Activated CD8-positive, alpha-beta memory T cell treated with anti-CD3 and anti-CD28 coated beads, Interleukin-2, amount 50 U/mL, for 4 hours (primary cell): ENCODE results near the gene MYORG.

Experiments
- DNase-seq: peaks from one replicate; pipeline ENCODE4 v3.0.0-alpha.2; 2020

The MYORG gene

GRCh38 chr9:34376596-34377403 is at the start of gene MYORG:
Gene MYORG, minus strand, starts transcription at chr9:34376898. Its CDS starts 3,955 bp downstream, at chr9:34372943.
- DNase-seq, result peak; percentile 98

- no peak for DNase-seq
Measured at GRCh38 chr9:34419716-34420504, 43.2 kb upstream of the MYORG start.

- no peak for DNase-seq
Measured at GRCh38 chr9:34417734-34418133, 41.0 kb upstream of the MYORG start.

DNA sequence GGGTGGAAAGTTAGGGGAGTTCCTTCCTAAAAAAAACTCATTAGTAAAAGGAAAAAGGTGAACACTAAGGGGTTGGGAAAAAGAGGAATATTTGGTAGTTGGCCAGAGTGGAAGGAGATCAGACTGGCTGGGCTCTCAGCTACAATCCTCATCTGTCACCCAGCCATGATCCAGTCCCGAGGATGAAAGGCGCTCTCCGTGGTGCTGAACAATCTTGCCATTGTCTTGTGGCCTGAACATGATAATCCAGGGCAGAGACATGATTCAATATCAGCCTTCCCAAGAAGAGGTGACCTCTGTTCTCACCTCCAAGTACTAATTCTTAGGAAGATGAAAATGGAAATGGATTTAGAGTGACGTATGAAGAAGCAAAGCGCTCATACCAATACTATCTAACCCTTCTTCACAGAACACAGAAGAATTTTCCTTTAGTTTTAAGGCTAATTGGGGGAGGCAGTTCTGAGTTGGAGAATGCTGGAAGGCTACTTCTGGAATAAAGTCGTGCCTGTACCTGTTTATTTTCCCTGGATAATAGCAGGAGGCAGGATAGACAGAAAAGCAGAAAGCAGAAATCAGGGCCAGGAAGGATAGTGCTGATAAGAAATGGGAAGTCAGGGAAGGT is 36.6 kb upstream of the MYORG start:
- DNase-seq, result no peak

DNA sequence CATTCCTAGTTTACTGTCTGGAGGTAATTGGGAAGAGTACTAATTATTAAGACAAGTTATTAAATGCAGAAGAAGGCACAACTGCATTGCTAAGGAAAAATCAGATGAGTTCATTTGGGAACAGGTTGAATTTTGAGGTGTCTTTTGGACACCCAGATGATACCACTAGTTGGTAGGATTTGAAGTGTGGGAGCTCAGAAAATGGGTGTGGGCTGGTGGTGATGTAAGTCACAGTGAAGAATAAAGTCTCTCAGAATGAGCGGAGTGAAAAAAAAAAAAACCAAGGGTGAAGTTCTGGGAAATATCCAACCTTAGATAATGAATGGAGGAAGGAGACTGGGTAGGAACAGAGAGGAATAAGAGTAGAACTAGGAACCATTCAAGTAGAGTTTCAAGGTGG is 35.6 kb upstream of the MYORG start:
- DNase-seq, result no peak

DNA sequence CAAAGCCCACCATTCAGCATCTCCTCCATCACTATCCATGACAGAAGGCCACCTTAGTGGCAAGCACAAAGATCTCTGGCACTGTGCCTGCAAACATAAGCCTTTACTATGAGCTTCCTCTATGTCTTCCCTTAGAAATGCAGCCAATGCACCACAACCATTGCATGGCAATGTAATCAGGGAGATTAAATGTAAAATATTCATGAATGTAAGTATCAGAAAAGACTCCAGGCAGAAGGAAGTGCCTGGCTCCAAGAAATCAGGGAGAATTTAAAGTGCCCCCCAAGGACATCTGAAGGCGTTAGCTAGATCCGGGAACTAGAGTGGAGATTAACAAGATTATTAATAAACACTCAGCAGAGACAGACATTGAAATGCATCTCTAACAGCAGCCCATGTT is 32.5 kb upstream of the MYORG start:
- DNase-seq, result no peak

DNA sequence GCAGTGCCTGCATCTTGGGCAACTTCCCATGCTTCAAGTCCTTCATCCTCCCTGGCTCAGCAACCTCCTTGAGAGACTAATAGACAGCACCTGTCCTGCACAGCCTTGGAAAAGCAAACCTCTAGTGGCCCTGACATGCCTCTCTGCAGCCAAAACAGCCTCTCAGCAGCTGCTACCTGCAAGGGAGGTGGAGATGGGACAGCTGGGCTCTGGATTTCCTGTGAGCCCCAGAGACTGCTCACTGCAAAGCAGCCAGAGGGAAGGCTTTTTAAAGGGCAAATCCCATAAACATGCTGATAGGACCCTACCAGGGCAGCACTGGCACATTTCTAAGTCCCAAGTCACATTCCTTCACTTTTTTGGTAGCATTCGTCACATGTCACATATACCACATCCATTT is 31.5 kb upstream of the MYORG start:
- no peak for DNase-seq

DNA sequence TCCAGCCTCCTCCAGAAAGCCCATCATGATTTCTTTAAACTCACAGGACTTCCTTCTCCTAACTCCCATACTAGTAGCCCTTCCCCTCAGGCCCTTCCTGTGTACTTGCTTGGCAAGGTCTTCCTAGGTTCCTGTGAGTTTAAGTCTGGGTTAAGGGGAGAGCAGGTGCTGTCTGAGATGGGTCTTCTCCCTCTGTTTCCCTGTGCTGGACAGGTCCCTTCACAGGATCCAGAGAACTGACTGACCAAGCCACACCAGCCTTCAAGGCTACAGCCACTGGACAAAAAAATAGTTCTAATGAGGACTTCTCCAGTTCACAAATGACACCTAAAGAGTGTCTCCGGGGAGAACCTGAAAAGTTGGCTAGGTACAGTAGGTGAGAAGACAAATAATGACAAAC is 29.5 kb upstream of the MYORG start:
- no peak for DNase-seq

DNA sequence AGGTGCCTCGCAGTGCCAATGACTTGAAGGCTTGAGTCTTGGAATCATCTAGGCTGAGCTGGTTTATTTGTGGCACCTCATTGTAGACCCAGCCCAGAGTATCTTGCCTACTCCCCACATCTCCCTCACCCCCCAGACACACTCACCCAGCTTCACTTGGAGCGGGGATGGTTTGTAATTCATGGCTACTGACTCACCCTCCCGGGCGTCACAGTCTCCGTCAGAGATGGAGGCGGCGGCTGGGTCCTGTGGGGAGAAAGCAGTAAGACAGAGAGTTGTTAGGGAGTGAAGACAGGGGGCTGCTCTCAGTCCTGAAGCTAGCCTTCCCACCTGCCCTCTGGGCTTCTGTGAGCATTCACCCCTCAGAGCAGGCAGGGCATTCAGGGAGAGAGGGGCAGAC is 29.0 kb upstream of the MYORG start:
- no peak for DNase-seq

DNA sequence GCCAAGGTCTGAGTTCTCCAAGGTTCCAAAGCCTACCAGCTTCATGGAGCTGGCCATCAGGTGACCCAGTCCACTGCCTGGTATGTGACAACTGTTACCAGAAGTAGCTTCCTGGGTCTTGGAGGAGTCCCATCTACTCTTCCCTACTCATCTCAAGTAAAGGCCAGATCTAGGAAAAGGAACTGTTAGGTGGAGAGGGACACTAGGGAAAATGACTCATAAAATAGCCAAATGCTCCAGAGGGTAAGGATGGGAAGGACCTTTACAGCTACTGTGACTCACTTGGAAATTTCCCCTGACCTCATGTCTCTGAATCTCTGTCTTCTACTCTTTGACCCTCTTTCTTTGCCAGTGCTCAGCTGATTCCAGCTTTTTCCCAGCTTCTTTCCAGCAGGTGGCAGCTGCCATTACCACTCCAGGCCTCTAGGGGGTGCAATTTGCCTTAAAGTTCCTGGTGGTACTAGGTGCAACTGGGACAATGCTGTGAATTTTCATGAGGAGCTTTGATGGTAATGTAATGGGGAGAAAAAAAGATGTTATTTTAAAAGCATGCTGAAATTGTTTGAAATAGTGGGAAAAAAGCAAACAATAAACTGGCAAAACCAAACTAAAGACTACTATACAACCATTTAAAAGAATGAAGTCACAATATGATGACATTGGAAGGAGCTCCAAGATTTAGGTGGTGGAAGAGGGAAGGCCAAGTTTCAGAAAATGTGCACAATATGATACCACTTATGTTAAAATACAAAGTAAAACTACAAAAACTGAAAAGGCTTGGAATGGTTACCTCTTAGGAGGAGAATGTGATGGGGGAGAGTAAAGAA is 27.1 kb upstream of the MYORG start:
- DNase-seq, result peak; percentile 59

DNA sequence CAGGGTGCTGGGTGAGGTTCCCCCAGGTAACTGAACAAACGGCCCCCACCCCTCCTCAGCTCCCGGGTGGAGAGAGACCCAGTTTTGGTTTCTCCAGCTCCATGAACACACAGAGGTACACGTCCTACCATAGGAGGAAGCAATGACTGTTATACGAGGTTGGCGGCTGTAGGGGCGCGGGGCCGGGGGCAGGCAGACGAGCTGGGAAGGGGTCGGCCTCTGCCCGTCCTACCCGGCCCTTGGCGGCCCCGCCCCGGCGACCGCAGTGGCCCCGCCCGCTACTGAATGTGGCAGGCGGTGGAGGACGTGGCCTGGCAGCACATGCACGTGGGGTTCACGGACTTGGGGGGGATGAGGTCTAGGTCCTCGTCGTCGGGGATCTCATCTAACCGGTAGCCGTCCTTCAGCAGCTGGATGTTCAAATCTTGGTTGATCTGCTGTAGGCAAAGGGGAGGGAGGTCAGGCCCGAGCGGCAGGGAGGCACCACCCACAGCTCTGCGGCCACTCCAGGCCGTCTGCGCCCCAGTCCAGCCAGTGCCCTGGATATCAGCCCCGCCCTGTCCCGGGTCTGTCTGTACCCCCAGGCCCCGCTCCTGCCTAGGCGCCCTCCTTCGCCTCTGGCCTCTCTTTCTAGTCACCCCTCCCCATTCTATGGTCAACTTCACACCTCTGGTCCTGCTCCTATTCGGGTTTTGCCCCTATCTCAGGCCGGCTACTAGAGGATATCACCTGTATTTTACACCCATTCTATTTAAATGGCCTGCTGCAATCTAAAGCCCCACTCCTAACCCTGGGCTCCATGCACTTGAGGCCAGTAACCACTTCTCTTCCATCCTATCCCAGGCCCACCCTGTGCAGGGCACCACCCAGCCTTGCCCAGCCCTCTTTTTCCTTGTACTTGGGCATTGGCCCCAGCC is 24.2 kb upstream of the MYORG start:
- no peak for DNase-seq

DNA sequence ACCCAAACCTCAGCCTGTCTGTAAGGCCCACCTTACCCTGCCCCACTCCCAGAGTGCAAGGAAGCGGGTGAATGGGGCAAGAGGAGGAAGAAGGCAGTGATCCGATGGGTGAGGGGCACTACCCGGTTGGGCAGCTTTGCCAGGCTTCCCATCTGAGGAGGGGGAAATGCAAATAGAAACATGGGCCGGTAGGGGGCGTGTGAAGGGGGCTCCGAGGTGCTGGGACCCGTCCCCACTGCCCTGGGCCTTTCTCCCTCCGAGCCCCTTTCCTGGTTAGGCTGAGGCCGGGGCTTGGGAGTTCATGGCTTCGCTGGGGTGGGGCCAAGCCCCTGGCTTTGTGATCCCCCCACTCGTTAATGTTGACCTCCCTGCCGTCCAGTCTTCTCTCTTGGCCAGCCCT is 23.6 kb upstream of the MYORG start:
- no peak for DNase-seq

- DNase-seq, result no peak
Measured at GRCh38 chr9:34399729-34400128, 23.0 kb upstream of the MYORG start.

GRCh38 chr9:34398875-34399274 is 22.2 kb upstream of the MYORG start:
- no peak for DNase-seq

DNA sequence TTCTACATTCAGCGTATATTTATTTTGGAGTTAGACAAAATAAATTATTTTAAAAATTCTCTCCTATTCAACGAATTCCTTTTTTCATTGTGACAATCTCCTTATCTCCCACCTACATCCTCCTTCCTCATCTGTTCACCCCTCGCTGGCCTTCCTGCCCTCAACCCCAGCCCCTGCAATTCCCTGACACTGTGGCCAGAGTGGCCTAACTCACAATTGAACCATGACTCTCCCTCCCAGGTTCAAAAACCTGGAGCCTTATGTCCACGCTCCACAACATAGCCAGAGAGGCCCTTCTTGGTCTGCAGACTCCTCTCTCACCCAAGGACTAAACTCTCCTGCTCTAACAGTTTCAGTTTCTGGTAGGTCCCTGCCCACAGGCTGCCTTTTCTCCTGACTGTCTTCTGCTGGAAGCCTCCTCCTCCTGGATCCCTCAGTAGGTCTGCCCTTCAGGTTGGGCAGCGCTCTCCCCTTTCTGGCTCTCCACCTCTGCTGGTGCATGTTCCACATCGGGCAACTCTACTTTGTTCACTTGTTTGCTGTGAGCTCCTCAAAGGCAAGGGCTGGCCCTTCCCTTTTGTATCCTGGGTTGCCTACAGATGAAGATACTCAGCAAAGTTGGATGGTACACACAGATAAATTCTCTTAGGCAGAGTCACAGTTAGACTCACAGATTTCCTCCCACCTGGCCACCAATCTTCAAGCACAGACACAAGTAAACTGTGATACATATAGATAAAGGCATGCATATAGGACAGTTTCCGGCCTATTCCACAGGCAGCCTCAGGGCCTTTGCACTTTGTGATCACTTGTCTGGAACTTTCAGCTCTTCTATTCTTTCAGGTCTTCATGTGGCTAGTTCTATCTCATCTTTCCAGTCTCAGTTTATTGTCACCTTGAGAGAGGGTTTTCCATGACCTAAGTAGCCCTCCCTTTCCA is 19.8 kb upstream of the MYORG start:
- no peak for DNase-seq

DNA sequence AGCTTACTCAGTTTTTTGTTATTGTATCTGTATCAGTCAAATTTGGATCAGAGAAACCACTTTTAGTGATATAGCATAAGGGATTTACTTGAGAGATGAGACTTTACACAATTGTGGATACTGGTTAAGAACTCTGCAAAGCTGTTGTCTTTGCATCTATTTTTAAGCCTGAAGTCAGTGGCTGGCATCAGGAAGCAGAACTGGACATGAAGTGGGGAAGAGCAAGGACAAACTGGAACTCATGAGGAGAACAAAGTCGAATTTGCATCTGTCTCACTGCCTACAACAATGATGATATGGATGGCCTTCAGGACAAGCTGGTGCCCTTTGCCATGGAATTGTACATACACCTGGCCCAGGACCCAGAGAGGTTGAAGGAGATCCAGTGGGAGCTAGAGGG is 15.8 kb upstream of the MYORG start:
- DNase-seq, result no peak

DNA sequence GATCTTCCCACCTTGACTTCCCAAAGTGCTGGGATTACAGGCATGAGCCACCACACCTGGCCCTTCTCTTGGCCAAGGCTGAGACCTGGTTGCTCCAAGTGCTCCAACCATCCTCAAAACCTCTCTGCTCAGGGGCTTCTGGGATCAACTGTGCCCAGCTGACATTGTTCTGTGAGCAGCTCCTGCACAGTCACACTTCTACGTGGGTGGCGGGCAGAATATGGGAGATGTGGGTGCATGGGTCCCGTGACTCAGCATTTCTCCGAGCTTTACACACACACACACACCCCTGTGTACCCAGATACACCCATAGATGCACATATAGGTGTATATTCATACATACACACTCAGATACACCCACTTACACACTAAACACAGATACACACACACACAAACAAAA is 10.5 kb upstream of the MYORG start:
- no peak for DNase-seq

DNA sequence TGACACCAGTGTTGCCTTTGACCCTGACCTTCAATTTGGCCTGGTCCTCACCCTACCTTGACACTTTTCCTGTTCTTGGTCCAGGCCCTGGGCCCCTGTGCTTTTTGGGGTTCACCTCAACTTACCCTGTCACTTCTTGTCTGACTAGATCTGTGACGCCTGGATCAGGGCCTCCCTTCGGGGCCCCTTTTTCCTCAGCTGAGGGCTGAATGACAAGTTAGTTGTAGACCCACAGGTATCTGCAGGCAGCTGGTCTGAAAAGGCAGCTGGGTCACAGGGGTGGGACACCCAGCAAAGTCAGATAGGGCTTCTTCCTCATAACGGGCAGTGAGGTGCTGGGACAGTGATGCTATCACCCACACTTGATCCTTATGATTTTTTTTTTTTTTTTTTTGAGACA is 10.0 kb upstream of the MYORG start:
- DNase-seq, result no peak

DNA sequence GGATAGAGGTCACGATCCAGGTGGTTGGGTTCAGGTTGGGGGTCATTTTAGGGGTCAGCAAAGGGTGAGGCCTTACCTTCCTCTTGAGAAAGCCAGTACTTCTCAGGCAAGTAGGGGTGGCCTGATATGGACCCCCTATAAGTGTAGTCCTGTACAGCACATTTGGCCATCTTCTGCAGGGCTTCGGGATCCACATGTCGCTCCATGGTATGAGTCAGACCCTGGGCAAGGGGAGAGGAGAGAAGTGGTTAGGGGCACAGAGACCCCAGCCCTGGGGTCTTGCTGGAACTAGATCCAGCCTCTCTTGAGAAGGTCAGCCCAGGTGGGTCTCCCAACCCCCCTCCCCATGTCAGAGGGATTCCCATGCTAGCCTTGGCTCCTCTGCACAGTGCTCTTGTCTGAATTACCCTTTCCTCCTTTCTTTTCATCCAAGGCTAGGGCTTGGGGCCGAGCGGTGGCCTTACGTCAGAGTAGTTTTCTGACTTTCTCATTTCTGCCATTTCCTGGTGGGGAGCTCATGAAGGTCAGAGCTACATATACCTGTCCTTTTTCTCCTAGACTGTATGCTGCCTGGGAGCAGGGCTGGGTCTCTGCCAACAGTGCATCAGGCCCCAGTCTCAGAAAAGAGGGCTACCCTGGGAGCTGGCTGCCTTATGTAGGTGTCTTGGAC is 9.0 kb upstream of the MYORG start:
- no peak for DNase-seq
